Suppressor macrophage treated with lipopolysaccharide for 1 hour (primary cell): ENCODE results near the gene ZBTB32.

Source experiments
- DNase-seq, 3 donors: peaks; one replicate each; pipeline ENCODE4 v3.0.0-alpha.2; 2020 to 2022

Gene ZBTB32

DNA sequence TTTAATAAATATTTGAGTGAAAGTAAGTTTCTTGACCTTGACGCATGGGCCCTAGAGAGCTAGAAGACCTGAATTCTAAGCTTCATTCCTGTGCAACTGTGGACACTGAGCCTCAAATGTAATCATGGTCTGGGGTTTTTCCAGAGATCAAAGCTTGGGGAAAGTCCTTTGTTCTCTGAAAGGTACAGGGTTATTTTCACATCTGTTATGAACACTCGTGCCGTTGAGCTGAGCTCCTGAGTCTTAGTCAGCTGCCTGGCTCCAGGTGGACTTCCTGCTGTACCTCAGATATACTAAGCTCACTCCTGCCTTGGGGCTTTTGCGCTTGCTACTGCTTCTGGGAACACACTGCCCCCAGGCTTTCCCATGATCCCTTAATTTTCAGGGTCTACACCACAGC is 7.5 kb upstream of the ZBTB32 start:
- DNase-seq, result no peak

DNA sequence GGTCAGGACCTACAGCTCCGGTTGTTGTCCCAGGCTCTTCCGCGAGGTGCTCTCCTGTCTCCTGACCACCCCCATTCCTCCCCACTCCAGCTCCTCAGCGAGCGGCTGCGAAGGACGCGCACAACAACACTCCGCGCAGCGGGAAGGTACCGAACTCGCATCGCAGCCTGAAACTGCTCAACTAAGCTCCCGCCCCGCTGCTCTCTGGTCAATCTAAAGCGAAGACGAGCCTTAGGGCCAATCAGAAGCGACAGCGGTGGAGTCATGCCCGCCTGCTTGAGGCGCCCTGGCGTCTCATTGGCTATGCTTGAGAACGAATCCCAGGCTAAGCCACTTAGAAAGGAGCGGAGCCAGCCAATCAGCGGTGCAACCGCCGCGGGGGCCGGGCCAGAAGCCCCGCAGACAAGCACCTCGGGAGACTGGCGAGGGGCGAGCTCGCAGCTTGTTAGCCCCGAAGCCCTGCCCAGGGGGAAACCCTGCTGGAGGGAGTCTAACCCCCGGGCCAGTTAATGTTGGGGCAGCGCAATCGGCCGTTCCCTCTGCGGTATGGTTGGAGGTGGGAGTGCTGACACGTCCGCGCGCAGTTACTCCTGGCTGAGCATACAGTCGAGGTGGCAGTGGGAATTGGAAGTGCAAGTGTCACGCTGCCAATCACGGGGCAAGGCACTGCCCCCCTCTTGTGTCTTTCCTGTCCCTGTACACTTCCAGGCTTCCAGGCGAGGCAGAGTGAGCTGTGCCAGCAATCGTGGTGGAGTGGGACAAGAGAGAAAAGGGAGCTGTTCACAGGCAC is 1.9 kb upstream of the ZBTB32 start:
- DNase-seq, result peak; percentile 96 to 98 (median 98)

- DNase-seq, result no peak
Observed at GRCh38 chr19:35703343-35703742, 1.0 kb upstream of the ZBTB32 start.

GRCh38 chr19:35708391-35708790 is 4.0 kb downstream of the ZBTB32 start:
- no peak for DNase-seq

- DNase-seq, result peak; percentile 36 to 63 (median 37)
Observed at GRCh38 chr19:35710784-35711723, 6.7 kb downstream of the ZBTB32 start.

- peak in 2 of 3 donors; percentile 18 to 59 for DNase-seq
Observed at GRCh38 chr19:35712567-35713505, 8.5 kb downstream of the ZBTB32 start.

GRCh38 chr19:35713506-35713850 is 9.1 kb downstream of the ZBTB32 start:
- DNase-seq, result no peak

DNA sequence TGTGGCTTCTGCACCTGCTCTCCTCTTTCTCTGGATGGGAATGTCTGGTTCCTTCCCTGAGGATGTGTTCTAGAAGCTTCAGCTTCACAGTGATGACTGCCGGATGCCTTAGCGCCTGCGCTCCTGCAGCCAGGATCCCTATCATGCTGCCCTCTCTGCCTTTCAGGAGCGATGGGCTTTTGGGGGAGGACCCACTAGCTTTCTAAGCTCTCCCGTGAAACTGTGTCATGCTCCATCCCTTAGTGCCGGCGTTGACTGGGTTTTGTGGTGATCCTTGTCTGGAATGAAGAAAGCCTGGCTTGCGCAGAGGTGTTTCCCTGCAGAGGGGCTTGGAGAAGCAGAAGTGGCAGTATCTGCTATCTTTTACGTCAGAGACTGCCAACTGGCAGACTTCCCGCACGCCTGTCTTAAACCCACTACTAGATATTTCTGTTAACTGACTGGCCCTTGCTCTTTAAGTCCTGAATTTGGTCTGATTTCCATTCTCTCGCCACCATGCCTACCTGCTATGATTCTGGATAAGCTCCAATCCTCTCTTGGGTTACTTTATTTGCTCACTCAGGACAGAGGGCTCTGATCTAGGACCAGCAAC is 9.6 kb downstream of the ZBTB32 start:
- DNase-seq, result no peak

DNA sequence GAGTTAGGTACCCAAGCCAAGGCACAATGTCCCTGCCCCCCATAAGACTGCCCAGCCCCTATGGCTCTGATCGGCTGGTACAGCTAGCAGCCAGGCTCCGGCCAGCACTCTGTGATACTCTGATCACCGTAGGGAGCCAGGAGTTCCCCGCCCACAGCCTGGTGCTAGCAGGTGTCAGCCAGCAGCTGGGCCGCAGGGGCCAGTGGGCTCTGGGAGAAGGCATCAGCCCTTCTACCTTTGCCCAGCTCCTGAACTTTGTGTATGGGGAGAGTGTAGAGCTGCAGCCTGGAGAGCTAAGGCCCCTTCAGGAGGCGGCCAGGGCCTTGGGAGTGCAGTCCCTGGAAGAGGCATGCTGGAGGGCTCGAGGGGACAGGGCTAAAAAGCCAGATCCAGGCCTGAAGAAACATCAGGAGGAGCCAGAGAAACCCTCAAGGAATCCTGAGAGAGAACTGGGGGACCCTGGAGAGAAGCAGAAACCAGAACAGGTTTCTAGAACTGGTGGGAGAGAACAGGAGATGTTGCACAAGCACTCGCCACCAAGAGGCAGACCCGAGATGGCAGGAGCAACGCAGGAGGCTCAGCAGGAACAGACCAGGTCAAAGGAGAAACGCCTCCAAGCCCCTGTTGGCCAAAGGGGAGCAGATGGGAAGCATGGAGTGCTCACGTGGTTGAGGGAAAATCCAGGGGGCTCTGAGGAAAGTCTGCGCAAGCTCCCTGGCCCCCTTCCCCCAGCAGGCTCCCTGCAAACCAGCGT is 10.4 kb downstream of the ZBTB32 start:
- DNase-seq, result no peak

- DNase-seq, result no peak
Observed at GRCh38 chr19:35715355-35715809, 11.0 kb downstream of the ZBTB32 start.

DNA sequence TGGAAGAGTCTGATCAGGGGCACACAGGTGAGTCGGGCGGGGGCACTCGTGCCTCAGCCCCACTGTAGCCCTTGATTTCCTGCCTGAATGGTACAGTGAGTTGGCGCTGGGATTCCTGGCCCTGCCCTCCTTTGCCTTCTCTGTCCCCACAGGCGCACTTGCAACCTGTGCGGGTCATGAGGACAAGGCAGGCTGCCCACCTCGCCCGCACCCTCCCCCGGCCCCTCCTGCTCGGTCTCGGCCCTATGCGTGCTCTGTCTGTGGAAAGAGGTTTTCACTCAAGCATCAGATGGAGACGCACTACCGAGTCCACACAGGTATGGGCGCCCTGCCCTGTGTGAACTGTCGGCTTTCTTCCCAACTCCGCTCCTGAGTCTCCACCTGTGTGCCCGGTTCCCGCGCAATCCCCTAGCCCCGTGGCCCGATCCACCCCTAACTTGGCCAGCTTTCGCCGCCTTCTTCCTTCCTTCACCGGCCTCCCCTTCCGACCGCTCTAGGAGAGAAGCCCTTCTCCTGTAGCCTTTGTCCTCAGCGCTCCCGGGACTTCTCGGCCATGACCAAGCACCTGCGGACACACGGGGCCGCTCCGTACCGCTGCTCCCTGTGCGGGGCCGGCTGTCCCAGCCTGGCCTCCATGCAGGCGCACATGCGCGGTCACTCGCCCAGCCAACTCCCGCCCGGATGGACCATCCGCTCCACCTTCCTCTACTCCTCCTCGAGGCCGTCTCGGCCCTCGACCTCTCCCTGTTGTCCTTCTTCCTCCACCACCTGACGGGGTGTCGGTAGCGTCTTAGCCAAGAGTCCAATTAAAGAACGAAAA is 11.8 kb downstream of the ZBTB32 start:
- no peak for DNase-seq

DNA sequence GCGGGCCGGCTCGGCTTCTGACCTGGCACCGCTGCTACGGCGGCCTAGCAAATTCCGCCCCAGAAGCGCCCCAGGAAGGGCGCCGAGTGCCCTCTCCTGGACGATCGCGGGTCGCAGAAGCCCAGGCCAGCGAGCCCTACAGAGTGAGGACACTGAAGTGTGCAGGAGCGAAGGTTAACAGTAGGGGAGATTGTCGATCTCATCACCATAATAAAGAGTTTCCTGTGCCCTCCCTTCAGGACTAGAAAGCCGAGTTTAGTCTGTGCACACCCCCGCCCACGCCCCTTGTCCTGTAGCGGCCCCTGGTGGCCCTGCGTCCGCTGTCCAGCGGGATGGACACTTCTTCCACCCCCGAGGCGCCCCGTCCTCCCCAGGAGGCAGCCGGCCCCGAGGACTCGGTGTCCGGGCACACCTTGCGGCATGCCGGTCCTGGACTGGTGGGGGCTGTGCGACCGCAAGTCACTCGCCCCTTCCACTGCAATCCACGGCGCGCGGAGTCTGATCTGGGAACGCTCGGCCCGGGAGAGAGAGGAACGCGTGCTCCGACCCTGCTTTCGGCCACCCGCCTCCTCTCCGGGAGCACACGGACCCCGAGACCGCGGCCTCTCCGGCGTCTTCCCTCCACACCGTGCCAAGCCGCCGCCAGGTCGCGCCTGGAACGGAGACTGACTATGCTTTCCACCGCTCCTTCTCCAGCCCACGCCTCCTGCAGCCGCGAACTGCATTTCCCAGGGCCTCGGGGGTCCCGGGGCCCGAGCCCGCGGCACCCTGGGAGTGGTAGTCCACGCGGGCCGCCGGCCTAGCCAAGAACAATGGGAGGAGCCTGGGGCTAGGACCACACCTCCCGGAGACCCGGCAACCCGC is 12.7 kb downstream of the ZBTB32 start:
- DNase-seq, result peak; percentile 94 to 97 (median 96)

DNA sequence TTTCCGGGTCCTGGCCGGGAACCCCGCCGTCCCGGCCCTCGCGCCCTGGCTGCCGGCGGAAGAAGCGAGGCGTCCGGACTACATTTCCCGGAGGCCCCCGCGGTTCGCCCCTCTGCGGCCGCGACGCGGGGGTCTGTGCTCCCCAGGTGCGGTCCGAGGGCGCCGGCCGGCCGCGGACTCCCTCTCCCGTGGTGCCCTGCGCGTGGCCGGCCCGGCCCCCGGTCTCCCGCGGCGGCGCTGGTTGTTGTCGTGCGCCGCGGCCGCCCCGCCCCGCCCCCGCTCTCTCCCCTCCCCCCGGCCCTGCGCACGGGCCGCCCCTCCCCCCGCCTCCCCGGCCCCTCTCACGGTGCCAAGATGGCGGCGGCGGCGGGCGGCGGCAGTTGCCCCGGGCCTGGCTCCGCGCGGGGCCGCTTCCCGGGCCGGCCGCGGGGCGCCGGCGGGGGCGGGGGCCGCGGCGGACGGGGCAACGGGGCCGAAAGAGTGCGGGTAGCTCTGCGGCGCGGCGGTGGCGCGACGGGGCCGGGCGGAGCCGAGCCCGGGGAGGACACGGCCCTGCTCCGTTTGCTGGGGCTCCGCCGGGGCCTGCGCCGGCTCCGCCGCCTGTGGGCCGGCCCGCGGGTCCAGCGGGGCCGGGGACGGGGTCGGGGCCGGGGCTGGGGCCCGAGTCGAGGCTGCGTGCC is 13.4 kb downstream of the ZBTB32 start, which contains the start of gene KMT2B:
KMT2B (plus strand) TSS at position 339 of the 680 bp plus-strand sequence; CDS start at position 355, 16 bp downstream.
- peak in 1 of 3 donors; percentile 94 for DNase-seq

GRCh38 chr19:35718345-35719041 is 14.1 kb downstream of the ZBTB32 start:
- DNase-seq, result peak; percentile 29 to 58 (median 29)

DNA sequence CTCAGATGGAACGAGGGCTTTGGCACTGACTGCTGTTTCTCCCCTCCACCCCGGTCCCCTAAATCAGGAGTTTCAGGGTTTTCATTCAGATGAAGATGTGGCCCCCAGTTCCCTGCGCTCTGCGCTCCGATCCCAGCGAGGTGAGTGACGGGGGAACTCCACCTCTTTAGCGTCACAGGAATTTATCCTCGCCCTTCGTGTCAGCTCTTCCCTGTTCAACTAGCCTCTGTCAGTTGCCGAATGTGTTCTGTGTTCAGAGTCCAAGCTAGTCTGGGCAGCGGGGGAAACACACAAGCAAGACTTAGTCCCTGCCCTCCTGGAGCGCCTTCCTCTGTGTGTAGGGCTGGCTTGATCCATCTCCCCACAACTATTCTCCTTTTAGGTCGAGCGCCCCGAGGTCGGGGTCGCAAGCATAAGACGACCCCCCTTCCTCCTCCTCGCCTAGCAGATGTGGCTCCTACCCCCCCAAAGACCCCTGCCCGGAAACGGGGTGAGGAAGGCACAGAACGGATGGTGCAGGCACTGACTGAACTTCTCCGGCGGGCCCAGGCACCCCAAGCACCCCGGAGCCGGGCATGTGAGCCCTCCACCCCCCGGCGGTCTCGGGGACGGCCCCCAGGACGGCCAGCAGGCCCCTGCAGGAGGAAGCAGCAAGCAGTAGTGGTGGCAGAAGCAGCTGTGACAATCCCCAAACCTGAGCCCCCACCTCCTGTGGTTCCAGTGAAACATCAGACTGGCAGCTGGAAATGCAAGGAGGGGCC is 15.2 kb downstream of the ZBTB32 start:
- no peak for DNase-seq

DNA sequence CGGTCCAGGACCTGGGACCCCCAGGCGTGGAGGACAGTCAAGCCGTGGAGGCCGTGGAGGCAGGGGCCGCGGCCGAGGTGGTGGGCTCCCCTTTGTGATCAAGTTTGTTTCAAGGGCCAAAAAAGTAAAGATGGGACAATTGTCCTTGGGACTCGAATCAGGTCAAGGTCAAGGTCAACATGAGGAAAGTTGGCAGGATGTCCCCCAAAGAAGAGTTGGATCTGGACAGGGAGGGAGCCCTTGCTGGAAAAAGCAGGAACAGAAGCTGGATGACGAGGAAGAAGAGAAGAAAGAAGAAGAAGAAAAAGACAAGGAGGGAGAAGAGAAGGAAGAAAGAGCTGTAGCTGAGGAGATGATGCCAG is 15.8 kb downstream of the ZBTB32 start:
- DNase-seq, result no peak

- no peak for DNase-seq
Observed at GRCh38 chr19:35720648-35721047, 16.3 kb downstream of the ZBTB32 start.
